CD4-positive, alpha-beta T cell (primary cell): ENCODE data around the gene ISM2. TPM values are rescaled to one million over a fixed set of nuclear protein-coding genes. Genes with fewer than 3 reads are reported as not detected.

Experiments used
- ATAC-seq: fragments of 200-7000 bp; cut with Tn5 transposase; one replicate; pipeline ENCODE4 v1.10.0; 2022; ENCODE audit warnings: mild to moderate bottlenecking; ENCODE audit not compliant: poor library complexity
- CTCF ChIA-PET: fragments of 350-600 bp; sonication (Branson Sonifier 250); formaldehyde crosslinking; loops from one replicate; lab custom pipeline; 2021; ENCODE audit warnings: antibody characterized with exemption, inconsistent platforms; lab: Charles Lee
- POLR2A ChIA-PET: fragments of 350-600 bp; sonication (Branson Sonifier 250); formaldehyde crosslinking; loops from one replicate; lab custom pipeline; 2021; ENCODE audit warnings: antibody characterized with exemption, inconsistent platforms; lab: Charles Lee
- DNase-seq, 14 experiments: peaks; one replicate each; pipeline ENCODE4 v3.0.0-alpha.2; 2013 to 2020; ENCODE audit warnings: mixed read lengths in 2 of 14
- H3K27ac ChIP-seq, 2 donors: one replicate each; pipeline versions ENCODE4 v1.5.1 to v1.7.0; 2013; ENCODE audit warnings: low read length in 2 of 2, low read depth in 1 of 2, mild to moderate bottlenecking in 1 of 2
- H3K27me3 ChIP-seq, 2 experiments: 1 replicate in 1 of 2; 2 replicates in 1 of 2; pipeline versions ENCODE4 v1.6.1 to v1.7.0; 2013; ENCODE audit warnings: low read length in 2 of 2, control low read depth in 1 of 2, mild to moderate bottlenecking in 1 of 2, moderate library complexity in 1 of 2; ENCODE audit not compliant: insufficient read depth in 2 of 2, control insufficient read depth in 1 of 2
- H3K36me3 ChIP-seq: one replicate; pipeline ENCODE4 v1.6.1; 2013; ENCODE audit warnings: low read length, control low read depth; ENCODE audit not compliant: insufficient read depth
- H3K4me1 ChIP-seq: one replicate; pipeline ENCODE4 v1.6.1; 2013; ENCODE audit warnings: low read length, control low read depth; ENCODE audit not compliant: insufficient read depth
- H3K4me3 ChIP-seq: one replicate; pipeline ENCODE4 v1.5.1; 2013; ENCODE audit warnings: mild to moderate bottlenecking, low read length, moderate library complexity
- H3K9me3 ChIP-seq, 2 experiments: 1 replicate in 1 of 2; 2 replicates in 1 of 2; pipeline versions ENCODE4 v1.6.1 to v1.7.0; 2013; ENCODE audit warnings: low read length in 2 of 2, mild to moderate bottlenecking in 2 of 2, control low read depth in 1 of 2, moderate library complexity in 1 of 2; ENCODE audit not compliant: control insufficient read depth in 1 of 2, insufficient read depth in 1 of 2
- H3K27ac Mint-ChIP-seq: one replicate; pipeline ENCODE4 v1.8.0; 2020; ENCODE audit warnings: mixed read lengths
- H3K27me3 Mint-ChIP-seq: one replicate; pipeline ENCODE4 v1.8.0; 2021; ENCODE audit warnings: mixed read lengths
- H3K36me3 Mint-ChIP-seq: one replicate; pipeline ENCODE4 v1.8.0; 2021; ENCODE audit warnings: low read depth, mixed read lengths
- H3K4me1 Mint-ChIP-seq: one replicate; pipeline ENCODE4 v1.8.0; 2021; ENCODE audit warnings: low read depth, mixed read lengths
- H3K4me3 Mint-ChIP-seq: one replicate; pipeline ENCODE4 v1.8.0; 2020; ENCODE audit warnings: mild to moderate bottlenecking, mixed read lengths
- H3K9me3 Mint-ChIP-seq: one replicate; pipeline ENCODE4 v1.8.0; 2020; ENCODE audit warnings: mixed read lengths
- intact Hi-C, 2 experiments: fragments of 100-400 bp; cut with DNase I in 1 of 2; cut with micrococcal nuclease in 1 of 2; formaldehyde crosslinking; loops; one replicate each; pipeline versions ENCODE4 v1.15.1 to v1.9.0; 2023 to 2025; cut with DNase I, micrococcal nuclease
- total RNA-seq, 174 experiments: library from RNA in 2 of 174; stranded (reverse) in 2 of 174; gene quantifications; one replicate each; pipeline ENCODE4 v1.2.3 and lab custom pipeline; 2021 to 2026
- TF ChIP-seq, protein P1 (sequence below): fragments of 200-600 bp; IDR thresholded peaks from one replicate; pipeline ENCODE4 v1.8.0; 2022; ENCODE audit warnings: antibody characterized with exemption, mild to moderate bottlenecking

Gene ISM2
- total RNA-seq, 2 experiments from 2014 or later = not detected

DNA sequence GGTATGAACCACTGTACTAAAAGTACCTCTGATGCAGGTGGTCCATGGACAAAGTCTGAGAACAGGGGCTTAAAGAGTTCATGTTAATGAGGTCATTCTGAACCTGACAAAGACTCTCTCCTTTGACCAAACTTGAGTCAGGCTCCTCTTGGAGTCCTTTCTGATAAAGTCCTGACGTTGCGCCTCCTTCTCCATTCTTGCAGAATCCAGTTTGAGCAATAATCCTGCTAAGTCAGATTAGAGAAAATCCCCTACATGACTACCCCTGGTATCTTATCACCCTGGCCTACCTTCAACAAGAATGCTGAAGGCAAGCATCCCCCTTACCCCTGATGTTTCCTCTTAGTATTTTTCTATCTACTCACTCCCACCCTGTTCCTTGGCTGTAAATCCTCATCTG lies 46.0 kb upstream of the ISM2 start:
- DNase-seq (no peak), ATAC-seq (no peak)
- intact Hi-C loops = no loop called here
- H3K4me1 ChIP-seq = no peaks in the 10 kb centered on the region
- peaks cover 44% of the 10 kb centered on the region for H3K36me3 ChIP-seq
- Mint-ChIP-seq H3K4me1 (peaks cover 6% of the 10 kb centered on the region), H3K27me3 (no peaks in the 10 kb centered on the region), H3K9me3 (no peaks in the 10 kb centered on the region), H3K27ac (no peak overlapping the region), H3K4me3 (no peak overlapping the region), H3K36me3 (peaks cover 56% of the 10 kb centered on the region)
- no peaks in the 10 kb centered on the region for H3K9me3 ChIP-seq
- TF ChIP-seq, protein P1, sequence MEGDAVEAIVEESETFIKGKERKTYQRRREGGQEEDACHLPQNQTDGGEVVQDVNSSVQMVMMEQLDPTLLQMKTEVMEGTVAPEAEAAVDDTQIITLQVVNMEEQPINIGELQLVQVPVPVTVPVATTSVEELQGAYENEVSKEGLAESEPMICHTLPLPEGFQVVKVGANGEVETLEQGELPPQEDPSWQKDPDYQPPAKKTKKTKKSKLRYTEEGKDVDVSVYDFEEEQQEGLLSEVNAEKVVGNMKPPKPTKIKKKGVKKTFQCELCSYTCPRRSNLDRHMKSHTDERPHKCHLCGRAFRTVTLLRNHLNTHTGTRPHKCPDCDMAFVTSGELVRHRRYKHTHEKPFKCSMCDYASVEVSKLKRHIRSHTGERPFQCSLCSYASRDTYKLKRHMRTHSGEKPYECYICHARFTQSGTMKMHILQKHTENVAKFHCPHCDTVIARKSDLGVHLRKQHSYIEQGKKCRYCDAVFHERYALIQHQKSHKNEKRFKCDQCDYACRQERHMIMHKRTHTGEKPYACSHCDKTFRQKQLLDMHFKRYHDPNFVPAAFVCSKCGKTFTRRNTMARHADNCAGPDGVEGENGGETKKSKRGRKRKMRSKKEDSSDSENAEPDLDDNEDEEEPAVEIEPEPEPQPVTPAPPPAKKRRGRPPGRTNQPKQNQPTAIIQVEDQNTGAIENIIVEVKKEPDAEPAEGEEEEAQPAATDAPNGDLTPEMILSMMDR = no peak
- H3K27ac ChIP-seq = no peak overlapping the region
- no peaks in the 10 kb centered on the region for H3K27me3 ChIP-seq
- ChIA-PET CTCF (no interaction called here), POLR2A (no interaction called here)
- no peak overlapping the region for H3K4me3 ChIP-seq

GRCh38 chr14:77543637-77544334 lies 45.2 kb upstream of the ISM2 start:
- intact Hi-C loops = no loop called here
- H3K4me1 ChIP-seq = no peaks in the 10 kb centered on the region
- H3K9me3 ChIP-seq = no peaks in the 10 kb centered on the region
- H3K27me3 Mint-ChIP-seq = no peaks in the 10 kb centered on the region
- ChIA-PET CTCF (interaction anchor here (0.5 kb wide), 1 partner anchor 44 kb away, joined by 3 read pairs; no protein-coding TSS in a partner anchor), POLR2A (no interaction called here)
- no peaks in the 10 kb centered on the region for H3K27me3 ChIP-seq
- DNase-seq = no peak
- H3K36me3 Mint-ChIP-seq = peaks cover 49% of the 10 kb centered on the region
- H3K4me3 Mint-ChIP-seq = no peak overlapping the region
- H3K4me3 ChIP-seq = no peak overlapping the region
- no peaks in the 10 kb centered on the region for H3K9me3 Mint-ChIP-seq
- H3K27ac ChIP-seq = no peak overlapping the region
- ATAC-seq = no peak
- H3K27ac Mint-ChIP-seq = no peak overlapping the region
- peaks cover 6% of the 10 kb centered on the region for H3K4me1 Mint-ChIP-seq
- H3K36me3 ChIP-seq = peaks cover 36% of the 10 kb centered on the region
- TF ChIP-seq, protein P1 = no peak

DNA sequence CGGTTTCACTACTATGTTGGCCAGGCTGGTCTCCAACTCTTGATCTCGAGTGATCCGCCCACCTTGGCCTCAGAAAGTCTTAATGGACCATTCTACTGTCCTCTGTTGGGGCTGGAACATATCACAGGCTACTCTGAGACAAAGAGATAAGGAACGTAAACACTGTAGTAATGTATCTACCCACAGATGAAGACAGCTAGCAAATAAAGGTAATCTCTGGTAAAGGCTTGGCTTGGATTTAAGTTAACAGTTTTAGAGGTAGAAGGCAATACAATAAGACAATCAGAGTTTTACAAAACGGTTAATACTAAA lies 44.6 kb upstream of the ISM2 start:
- intact Hi-C loops = no loop called here
- Histone ChIP-seq H3K27me3 (no peaks in the 10 kb centered on the region), H3K4me3 (no peak overlapping the region), H3K27ac (no peak overlapping the region), H3K36me3 (peaks cover 30% of the 10 kb centered on the region), H3K9me3 (no peaks in the 10 kb centered on the region), H3K4me1 (no peaks in the 10 kb centered on the region)
- ATAC-seq = no peak
- no peak overlapping the region for H3K27ac Mint-ChIP-seq
- peaks cover 43% of the 10 kb centered on the region for H3K36me3 Mint-ChIP-seq
- POLR2A ChIA-PET = no interaction called here
- H3K4me1 Mint-ChIP-seq = peaks cover 6% of the 10 kb centered on the region
- CTCF ChIA-PET = interaction anchor here (0.5 kb wide), 1 partner anchor 45 kb away, joined by 3 read pairs; no protein-coding TSS in a partner anchor
- no peaks in the 10 kb centered on the region for H3K27me3 Mint-ChIP-seq
- TF ChIP-seq, protein P1 = no peak
- no peak overlapping the region for H3K4me3 Mint-ChIP-seq
- DNase-seq = no peak
- H3K9me3 Mint-ChIP-seq = no peaks in the 10 kb centered on the region
